Neural progenitor cell (in vitro differentiated cells): ENCODE results near the gene MCF2L2. TPM values are rescaled to one million over a fixed set of nuclear protein-coding genes. Genes with fewer than 3 reads are reported as not detected.

ENCODE experiments used
- DNase-seq: peaks from one replicate; pipeline ENCODE4 v3.0.0-alpha.2; 2016; ENCODE audit warnings: low spot score
- H2AFZ ChIP-seq: fragments of 200-600 bp; sonication (generic); replicated peaks from 2 replicates; pipeline ENCODE4 v1.6.1; 2016; ENCODE audit warnings: antibody characterized with exemption
- H3F3A ChIP-seq: fragments of 200-600 bp; sonication (generic); 2 replicates; pipeline ENCODE4 v1.6.1; 2016; ENCODE audit warnings: antibody characterized with exemption, low read depth
- H3K27ac ChIP-seq: fragments of 200-600 bp; sonication (generic); 2 replicates; pipeline ENCODE4 v1.5.1; 2016; ENCODE audit warnings: mild to moderate bottlenecking
- H3K27me3 ChIP-seq: fragments of 200-600 bp; sonication (generic); 2 replicates; pipeline ENCODE4 v1.6.1; 2016; ENCODE audit warnings: mild to moderate bottlenecking, moderate library complexity
- H3K36me3 ChIP-seq: fragments of 200-600 bp; sonication (generic); 2 replicates; pipeline ENCODE4 v1.5.1; 2016
- H3K4me1 ChIP-seq: fragments of 200-600 bp; sonication (generic); 2 replicates; pipeline ENCODE4 v1.6.1; 2016; ENCODE audit warnings: mixed run types
- H3K4me2 ChIP-seq: fragments of 200-600 bp; sonication (generic); 2 replicates; pipeline ENCODE4 v1.6.1; 2016
- H3K4me3 ChIP-seq: fragments of 200-600 bp; sonication (generic); 2 replicates; pipeline ENCODE4 v1.5.1; 2016
- H3K79me2 ChIP-seq: fragments of 200-600 bp; sonication (generic); 2 replicates; pipeline ENCODE4 v1.6.1; 2016; ENCODE audit warnings: low read depth
- H3K9ac ChIP-seq: fragments of 200-600 bp; sonication (generic); 2 replicates; pipeline ENCODE4 v1.6.1; 2016
- H3K9me3 ChIP-seq: fragments of 200-600 bp; sonication (generic); 2 replicates; pipeline ENCODE4 v1.5.1; 2016; ENCODE audit warnings: low read depth
- H4K20me1 ChIP-seq: fragments of 200-600 bp; sonication (generic); 2 replicates; pipeline ENCODE4 v1.6.1; 2016; ENCODE audit warnings: low read depth
- H3K27ac Mint-ChIP-seq: 3 replicates; pipeline ENCODE4 v1.8.0; 2021; ENCODE audit warnings: mixed read lengths
- H3K27me3 Mint-ChIP-seq: 2 replicates; pipeline ENCODE4 v1.8.0; 2022; ENCODE audit warnings: low read depth, mild to moderate bottlenecking, inconsistent platforms, moderate library complexity, mixed read lengths; ENCODE audit not compliant: insufficient read depth
- H3K36me3 Mint-ChIP-seq: 3 replicates; pipeline ENCODE4 v1.8.0; 2021; ENCODE audit warnings: mixed read lengths
- H3K4me1 Mint-ChIP-seq: 3 replicates; pipeline ENCODE4 v1.8.0; 2021; ENCODE audit warnings: mixed read lengths
- H3K4me3 Mint-ChIP-seq: 3 replicates; pipeline ENCODE4 v1.8.0; 2021; ENCODE audit warnings: mild to moderate bottlenecking, moderate library complexity, mixed read lengths
- H3K9me3 Mint-ChIP-seq: 3 replicates; pipeline ENCODE4 v1.8.0; 2020; ENCODE audit warnings: mixed read lengths
- EZH2 ChIP-seq: fragments of 200-600 bp; sonication (generic); IDR thresholded peaks from 2 replicates; pipeline ENCODE4 v1.6.1; 2017; ENCODE audit warnings: antibody characterized with exemption, mild to moderate bottlenecking, moderate library complexity
- EZH2phosphoT487 ChIP-seq: fragments of 200-600 bp; sonication (generic); IDR thresholded peaks from 2 replicates; pipeline ENCODE4 v1.6.1; 2017; ENCODE audit warnings: antibody characterized with exemption
- total RNA-seq: library from RNA; depleted of rRNA; stranded (reverse); fragments of >200 nt; gene quantifications from 2 replicates; pipeline ENCODE4 v1.2.3, GENCODE V29; 2015; ENCODE audit warnings: low replicate concordance
- TF ChIP-seq, protein P1 (sequence below): fragments of 200-600 bp; sonication (generic); IDR thresholded peaks from 2 replicates; pipeline ENCODE4 v1.5.1; 2017; ENCODE audit warnings: antibody characterized with exemption, mild to moderate bottlenecking

MCF2L2 gene
- total RNA-seq, 1 donor from 2014 or later = 11.1 TPM

GRCh38 chr3:183330881-183331280, 97.5 kb downstream of the MCF2L2 start:
- Histone ChIP-seq H3K36me3 (no peaks in the 10 kb centered on the region), H3K4me3 (peak overlapping the region; percentile 1), H3K4me2 (peak overlapping the region; percentile 54), H3K4me1 (peaks cover 15% of the 10 kb centered on the region), H2AFZ (peak overlapping the region; percentile 26), H4K20me1 (no peaks in the 10 kb centered on the region), H3K9me3 (no peaks in the 10 kb centered on the region), H3K79me2 (no peaks in the 10 kb centered on the region), H3F3A (peaks cover 13% of the 10 kb centered on the region), H3K27me3 (no peaks in the 10 kb centered on the region), H3K9ac (no peak overlapping the region), H3K27ac (peak overlapping the region; percentile 65)
- TF ChIP-seq EZH2 (no peak), EZH2phosphoT487 (no peak)
- TF ChIP-seq, protein P1, sequence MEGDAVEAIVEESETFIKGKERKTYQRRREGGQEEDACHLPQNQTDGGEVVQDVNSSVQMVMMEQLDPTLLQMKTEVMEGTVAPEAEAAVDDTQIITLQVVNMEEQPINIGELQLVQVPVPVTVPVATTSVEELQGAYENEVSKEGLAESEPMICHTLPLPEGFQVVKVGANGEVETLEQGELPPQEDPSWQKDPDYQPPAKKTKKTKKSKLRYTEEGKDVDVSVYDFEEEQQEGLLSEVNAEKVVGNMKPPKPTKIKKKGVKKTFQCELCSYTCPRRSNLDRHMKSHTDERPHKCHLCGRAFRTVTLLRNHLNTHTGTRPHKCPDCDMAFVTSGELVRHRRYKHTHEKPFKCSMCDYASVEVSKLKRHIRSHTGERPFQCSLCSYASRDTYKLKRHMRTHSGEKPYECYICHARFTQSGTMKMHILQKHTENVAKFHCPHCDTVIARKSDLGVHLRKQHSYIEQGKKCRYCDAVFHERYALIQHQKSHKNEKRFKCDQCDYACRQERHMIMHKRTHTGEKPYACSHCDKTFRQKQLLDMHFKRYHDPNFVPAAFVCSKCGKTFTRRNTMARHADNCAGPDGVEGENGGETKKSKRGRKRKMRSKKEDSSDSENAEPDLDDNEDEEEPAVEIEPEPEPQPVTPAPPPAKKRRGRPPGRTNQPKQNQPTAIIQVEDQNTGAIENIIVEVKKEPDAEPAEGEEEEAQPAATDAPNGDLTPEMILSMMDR = no peak
- DNase-seq = peak; percentile 40
- no peaks in the 10 kb centered on the region for H3K9me3 Mint-ChIP-seq
- H3K27me3 Mint-ChIP-seq = no peaks in the 10 kb centered on the region
- H3K4me1 Mint-ChIP-seq = peaks cover 8% of the 10 kb centered on the region
- peak overlapping the region; percentile 2 for H3K27ac Mint-ChIP-seq
- no peak overlapping the region for H3K4me3 Mint-ChIP-seq
- no peaks in the 10 kb centered on the region for H3K36me3 Mint-ChIP-seq

GRCh38 chr3:183329543-183329942, 98.9 kb downstream of the MCF2L2 start:
- Mint-ChIP-seq H3K27ac (no peak overlapping the region), H3K36me3 (no peaks in the 10 kb centered on the region), H3K4me1 (peaks cover 8% of the 10 kb centered on the region), H3K4me3 (no peak overlapping the region), H3K27me3 (no peaks in the 10 kb centered on the region), H3K9me3 (no peaks in the 10 kb centered on the region)
- Histone ChIP-seq H3K9ac (no peak overlapping the region), H3K4me1 (peaks cover 15% of the 10 kb centered on the region), H3K9me3 (no peaks in the 10 kb centered on the region), H3K36me3 (no peaks in the 10 kb centered on the region), H3K4me2 (no peak overlapping the region), H3K79me2 (no peaks in the 10 kb centered on the region), H3K27me3 (no peaks in the 10 kb centered on the region), H4K20me1 (no peaks in the 10 kb centered on the region), H2AFZ (no peak overlapping the region), H3F3A (peaks cover 13% of the 10 kb centered on the region), H3K4me3 (no peak overlapping the region), H3K27ac (no peak overlapping the region)
- DNase-seq = no peak
- TF ChIP-seq, protein P1 = no peak
- no peak for TF ChIP-seq EZH2phosphoT487
- TF ChIP-seq EZH2 = no peak

GRCh38 chr3:183328823-183329222, 99.6 kb downstream of the MCF2L2 start:
- no peak for DNase-seq
- Mint-ChIP-seq H3K4me1 (peaks cover 8% of the 10 kb centered on the region), H3K36me3 (no peaks in the 10 kb centered on the region), H3K27ac (no peak overlapping the region), H3K4me3 (no peak overlapping the region), H3K9me3 (no peaks in the 10 kb centered on the region), H3K27me3 (no peaks in the 10 kb centered on the region)
- Histone ChIP-seq H3K36me3 (no peaks in the 10 kb centered on the region), H3K27me3 (no peaks in the 10 kb centered on the region), H3K9ac (no peak overlapping the region), H3K4me3 (no peak overlapping the region), H3F3A (peaks cover 13% of the 10 kb centered on the region), H3K27ac (no peak overlapping the region), H3K4me2 (no peak overlapping the region), H3K4me1 (peaks cover 15% of the 10 kb centered on the region), H3K79me2 (no peaks in the 10 kb centered on the region), H2AFZ (no peak overlapping the region), H3K9me3 (no peaks in the 10 kb centered on the region), H4K20me1 (no peaks in the 10 kb centered on the region)
- TF ChIP-seq EZH2 (no peak), EZH2phosphoT487 (no peak)
- TF ChIP-seq, protein P1 = no peak
